ENCODE results near the gene GXYLT2.

The GXYLT2 gene

GRCh38 chr3:73026111-73026759 lies 138.4 kb downstream of the GXYLT2 start:
- TF ChIP-seq CTCF (IDR thresholded peaks at IDR 0.05; ENCODE audit: low read depth, low read length), result no peak
- peaks cover 13% of the 10 kb centered on the region for H3K36me3 ChIP-seq
- peaks cover 3% of the 10 kb centered on the region; the same call in 1 of the 2 replicates for H3K4me1 ChIP-seq
- DNase-seq, result no peak
- no peaks in the 10 kb centered on the region for H3K9me3 ChIP-seq
- no peaks in the 10 kb centered on the region for H3K27me3 ChIP-seq
- no peak overlapping the region for H3K4me3 ChIP-seq (ENCODE audit: low read depth, low read length)
